ENCODE results near the gene ERGIC1.

The ERGIC1 gene

DNA sequence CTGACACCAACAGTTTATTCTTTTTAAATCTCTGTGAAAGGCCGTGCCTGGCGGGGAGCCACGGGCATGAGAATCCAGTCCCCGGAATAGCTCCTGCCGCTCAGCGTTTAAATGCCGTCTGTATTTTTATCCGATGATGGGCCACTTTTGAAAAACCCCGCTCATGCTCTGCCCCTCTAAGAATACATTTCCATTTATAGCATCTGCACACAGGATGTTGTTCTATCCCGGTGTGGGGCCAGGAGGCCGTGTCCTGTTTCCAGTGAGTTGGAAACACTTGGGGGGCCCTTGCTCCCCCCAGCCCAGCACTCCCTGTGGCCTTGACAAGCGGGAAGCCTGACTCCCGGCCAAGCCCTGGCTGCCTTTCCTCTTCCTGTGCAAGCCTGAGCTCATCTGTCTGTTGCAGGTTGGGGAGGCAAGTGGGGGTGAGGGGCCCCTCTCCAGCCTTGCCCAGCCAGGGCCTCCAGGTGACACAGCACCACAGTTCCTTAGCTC, 39.0 kb downstream of the ERGIC1 start:
- Histone ChIP-seq H3K27me3 (ENCODE audit: control insufficient read depth, insufficient read depth, low read length) (no peaks in the 10 kb centered on the region), H3K4me1 (ENCODE audit: control insufficient read depth, insufficient read depth, low read length) (peaks cover 5% of the 10 kb centered on the region), H3K36me3 (ENCODE audit: control insufficient read depth, insufficient read depth, low read length) (no peaks in the 10 kb centered on the region), H3K9me3 (ENCODE audit: control insufficient read depth, insufficient read depth, low read length) (no peaks in the 10 kb centered on the region), H3K27ac (ENCODE audit: low read length) (no peak overlapping the region), H3K4me3 (ENCODE audit: low read length) (no peak overlapping the region)
- no CpG with 5 or more reads among the region's 13 CpGs for WGBS (ENCODE audit: insufficient coverage, insufficient read length)
- no peak for DNase-seq (ENCODE audit: low read depth, low spot score)

- no CpG with 5 or more reads among the region's 3 CpGs for WGBS (ENCODE audit: insufficient coverage, insufficient read length)
- no peaks in the 10 kb centered on the region for H3K27me3 ChIP-seq (ENCODE audit: control insufficient read depth, insufficient read depth, low read length)
- H3K9me3 ChIP-seq (ENCODE audit: control insufficient read depth, insufficient read depth, low read length): no peaks in the 10 kb centered on the region
- H3K36me3 ChIP-seq (ENCODE audit: control insufficient read depth, insufficient read depth, low read length): no peaks in the 10 kb centered on the region
- H3K4me1 ChIP-seq (ENCODE audit: control insufficient read depth, insufficient read depth, low read length): peaks cover 5% of the 10 kb centered on the region
- no peak for DNase-seq (ENCODE audit: low read depth, low spot score)
- no peak overlapping the region for H3K27ac ChIP-seq (ENCODE audit: low read length)
- no peak overlapping the region for H3K4me3 ChIP-seq (ENCODE audit: low read length)
These were observed 39.5 kb downstream of the ERGIC1 start for GRCh38 chr5:172873513-172873912.

GRCh38 chr5:172874647-172875504, 40.8 kb downstream of the ERGIC1 start:
- H3K9me3 ChIP-seq (ENCODE audit: control insufficient read depth, insufficient read depth, low read length): no peaks in the 10 kb centered on the region
- no peak overlapping the region for H3K27ac ChIP-seq (ENCODE audit: low read length)
- peaks cover 5% of the 10 kb centered on the region for H3K4me1 ChIP-seq (ENCODE audit: control insufficient read depth, insufficient read depth, low read length)
- H3K27me3 ChIP-seq (ENCODE audit: control insufficient read depth, insufficient read depth, low read length): no peaks in the 10 kb centered on the region
- no peak for DNase-seq (ENCODE audit: low read depth, low spot score)
- H3K4me3 ChIP-seq (ENCODE audit: low read length): no peak overlapping the region
- WGBS (ENCODE audit: insufficient coverage, insufficient read length): no CpG with 5 or more reads among the region's 8 CpGs
- H3K36me3 ChIP-seq (ENCODE audit: control insufficient read depth, insufficient read depth, low read length): no peaks in the 10 kb centered on the region

DNA sequence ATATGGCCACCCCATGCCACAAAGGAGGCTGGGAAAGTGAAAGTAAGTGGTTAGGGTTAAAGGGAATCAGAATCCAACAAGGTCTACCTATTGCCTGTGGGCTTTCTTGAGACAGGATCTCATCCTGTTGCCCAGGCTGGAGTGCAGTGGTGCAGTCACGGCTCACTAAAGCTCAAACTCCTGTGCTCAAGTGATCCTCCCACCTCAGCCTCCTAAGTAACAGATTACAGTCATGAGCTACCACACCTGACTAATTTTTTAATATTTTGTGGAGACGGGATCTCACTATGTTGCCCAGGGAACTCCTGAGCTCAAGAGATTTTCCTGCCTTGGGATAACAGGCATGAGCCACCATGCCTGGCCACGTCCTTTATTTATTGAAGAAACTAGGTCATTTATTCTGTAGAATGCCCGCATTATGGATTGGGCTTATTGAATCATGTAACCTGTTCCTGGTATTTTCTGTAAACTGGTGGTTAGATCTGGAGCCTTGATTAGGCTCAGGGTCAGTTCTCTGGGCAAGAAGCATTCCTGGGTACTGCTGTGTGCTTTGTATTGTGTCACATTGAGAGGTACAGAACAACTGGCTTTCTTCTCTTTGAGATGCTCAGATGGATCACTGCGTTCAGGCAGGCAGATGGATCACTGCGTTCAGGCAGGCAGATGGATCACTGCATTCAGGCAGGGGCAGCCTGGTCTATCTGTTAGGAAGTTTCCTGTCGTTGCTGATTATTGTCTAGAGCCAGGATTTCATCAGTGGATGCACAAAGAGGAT, 41.6 kb downstream of the ERGIC1 start:
- no peak for DNase-seq (ENCODE audit: low read depth, low spot score)
- Histone ChIP-seq H3K4me1 (ENCODE audit: control insufficient read depth, insufficient read depth, low read length) (peaks cover 5% of the 10 kb centered on the region), H3K36me3 (ENCODE audit: control insufficient read depth, insufficient read depth, low read length) (no peaks in the 10 kb centered on the region), H3K4me3 (ENCODE audit: low read length) (no peak overlapping the region), H3K9me3 (ENCODE audit: control insufficient read depth, insufficient read depth, low read length) (no peaks in the 10 kb centered on the region), H3K27ac (ENCODE audit: low read length) (no peak overlapping the region), H3K27me3 (ENCODE audit: control insufficient read depth, insufficient read depth, low read length) (no peaks in the 10 kb centered on the region)
- no CpG with 5 or more reads among the region's 7 CpGs for WGBS (ENCODE audit: insufficient coverage, insufficient read length)

- H3K27ac ChIP-seq (ENCODE audit: low read length): no peak overlapping the region
- H3K4me3 ChIP-seq (ENCODE audit: low read length): no peak overlapping the region
- H3K36me3 ChIP-seq (ENCODE audit: control insufficient read depth, insufficient read depth, low read length): no peaks in the 10 kb centered on the region
- no CpG with 5 or more reads among the region's 8 CpGs for WGBS (ENCODE audit: insufficient coverage, insufficient read length)
- no peaks in the 10 kb centered on the region for H3K27me3 ChIP-seq (ENCODE audit: control insufficient read depth, insufficient read depth, low read length)
- H3K9me3 ChIP-seq (ENCODE audit: control insufficient read depth, insufficient read depth, low read length): no peaks in the 10 kb centered on the region
- DNase-seq (ENCODE audit: low read depth, low spot score): no peak
- H3K4me1 ChIP-seq (ENCODE audit: control insufficient read depth, insufficient read depth, low read length): peaks cover 3% of the 10 kb centered on the region
These were observed 42.5 kb downstream of the ERGIC1 start for GRCh38 chr5:172876578-172876977.

GRCh38 chr5:172877466-172878260, 43.6 kb downstream of the ERGIC1 start:
- Histone ChIP-seq H3K4me3 (ENCODE audit: low read length) (no peak overlapping the region), H3K27ac (ENCODE audit: low read length) (no peak overlapping the region), H3K4me1 (ENCODE audit: control insufficient read depth, insufficient read depth, low read length) (peaks cover 3% of the 10 kb centered on the region), H3K9me3 (ENCODE audit: control insufficient read depth, insufficient read depth, low read length) (no peaks in the 10 kb centered on the region), H3K27me3 (ENCODE audit: control insufficient read depth, insufficient read depth, low read length) (no peaks in the 10 kb centered on the region), H3K36me3 (ENCODE audit: control insufficient read depth, insufficient read depth, low read length) (no peaks in the 10 kb centered on the region)
- no CpG with 5 or more reads among the region's 9 CpGs for WGBS (ENCODE audit: insufficient coverage, insufficient read length)
- DNase-seq (ENCODE audit: low read depth, low spot score): no peak

DNA sequence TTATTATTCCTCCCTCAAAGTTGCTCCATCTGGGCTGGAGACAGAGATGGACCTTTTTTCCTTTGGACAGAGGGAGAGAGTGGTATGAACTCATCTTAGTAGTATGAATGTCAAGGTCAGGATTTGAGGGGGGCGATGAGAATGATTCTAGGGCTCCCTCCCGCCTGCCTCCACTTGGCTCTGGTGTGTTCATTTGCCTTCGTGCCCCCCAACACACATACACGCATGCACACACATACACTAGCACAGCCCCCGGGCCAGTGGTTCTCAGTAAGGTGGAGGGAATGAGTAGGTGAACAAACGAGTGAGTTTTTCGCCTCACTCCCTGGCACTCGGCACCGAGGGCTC, 44.5 kb downstream of the ERGIC1 start:
- no peaks in the 10 kb centered on the region for H3K4me1 ChIP-seq (ENCODE audit: control insufficient read depth, insufficient read depth, low read length)

GRCh38 chr5:172878933-172879752, 45.1 kb downstream of the ERGIC1 start:
- no peak for DNase-seq (ENCODE audit: low read depth, low spot score)

More for the DNA sequence above, 44.5 kb downstream of the ERGIC1 start:
- H3K4me3 ChIP-seq (ENCODE audit: low read length): no peak overlapping the region
- DNase-seq (ENCODE audit: low read depth, low spot score): no peak
- H3K27me3 ChIP-seq (ENCODE audit: control insufficient read depth, insufficient read depth, low read length): no peaks in the 10 kb centered on the region
- H3K9me3 ChIP-seq (ENCODE audit: control insufficient read depth, insufficient read depth, low read length): no peaks in the 10 kb centered on the region
- no CpG with 5 or more reads among the region's 9 CpGs for WGBS (ENCODE audit: insufficient coverage, insufficient read length)
- no peaks in the 10 kb centered on the region for H3K36me3 ChIP-seq (ENCODE audit: control insufficient read depth, insufficient read depth, low read length)
- no peak overlapping the region for H3K27ac ChIP-seq (ENCODE audit: low read length)

GRCh38 chr5:172881691-172882370, 47.8 kb downstream of the ERGIC1 start:
- no peak overlapping the region for H3K27ac ChIP-seq (ENCODE audit: low read length)
- H3K36me3 ChIP-seq (ENCODE audit: control insufficient read depth, insufficient read depth, low read length): no peaks in the 10 kb centered on the region
- H3K4me3 ChIP-seq (ENCODE audit: low read length): no peak overlapping the region
- no peaks in the 10 kb centered on the region for H3K9me3 ChIP-seq (ENCODE audit: control insufficient read depth, insufficient read depth, low read length)
- no peaks in the 10 kb centered on the region for H3K4me1 ChIP-seq (ENCODE audit: control insufficient read depth, insufficient read depth, low read length)
- DNase-seq (ENCODE audit: low read depth, low spot score): no peak
- WGBS (ENCODE audit: insufficient coverage, insufficient read length): no CpG with 5 or more reads among the region's 8 CpGs
- no peaks in the 10 kb centered on the region for H3K27me3 ChIP-seq (ENCODE audit: control insufficient read depth, insufficient read depth, low read length)

More at GRCh38 chr5:172878933-172879752, 45.1 kb downstream of the ERGIC1 start:
- no peaks in the 10 kb centered on the region for H3K4me1 ChIP-seq (ENCODE audit: control insufficient read depth, insufficient read depth, low read length)
- no peaks in the 10 kb centered on the region for H3K9me3 ChIP-seq (ENCODE audit: control insufficient read depth, insufficient read depth, low read length)
- H3K27me3 ChIP-seq (ENCODE audit: control insufficient read depth, insufficient read depth, low read length): no peaks in the 10 kb centered on the region
- WGBS (ENCODE audit: insufficient coverage, insufficient read length): no CpG with 5 or more reads among the region's 20 CpGs
- no peak overlapping the region for H3K4me3 ChIP-seq (ENCODE audit: low read length)
- H3K27ac ChIP-seq (ENCODE audit: low read length): no peak overlapping the region
- no peaks in the 10 kb centered on the region for H3K36me3 ChIP-seq (ENCODE audit: control insufficient read depth, insufficient read depth, low read length)
